Breast epithelium (tissue), 3 donors: ENCODE data around the gene NXN.

Source experiments
- CTCF ChIP-seq, 3 donors: fragments of 450-650 bp; IDR thresholded peaks; one replicate each; pipeline ENCODE4 v1.5.1; 2016 to 2017; ENCODE audit warnings: antibody characterized with exemption in 3 of 3, mild to moderate bottlenecking in 3 of 3, moderate library complexity in 3 of 3
- POLR2A ChIP-seq: fragments of 450-650 bp; IDR thresholded peaks from one replicate; pipeline ENCODE4 v1.6.1; 2016; ENCODE audit warnings: antibody characterized with exemption, mild to moderate bottlenecking, moderate library complexity

GRCh38 chr17:930258-930657, 49.3 kb downstream of the NXN start:
- no peak for TF ChIP-seq CTCF (IDR thresholded peaks at IDR 0.05)
- TF ChIP-seq POLR2A: no peak
